Tibial artery (tissue), 4 donors: Measurements from ENCODE around the gene VPS26C.

ENCODE experiments used
- DNase-seq, 2 donors: peaks; one replicate each; pipeline ENCODE4 v3.0.0-alpha.2; 2019
- H3K27ac ChIP-seq, 2 donors: fragments of 200-600 bp; sonication (generic) in 1 of 2; 1 replicate in 1 of 2; 2 replicates in 1 of 2; pipeline ENCODE4 v1.5.1; 2018 to 2019; ENCODE audit warnings: mild to moderate bottlenecking in 1 of 2
- H3K27me3 ChIP-seq, 2 donors: fragments of 200-600 bp; sonication (generic) in 1 of 2; one replicate each; pipeline versions ENCODE4 v1.5.1 to v1.6.0; 2016 to 2019
- H3K36me3 ChIP-seq, 3 donors: fragments of 200-600 bp; sonication (generic) in 2 of 3; one replicate each; pipeline ENCODE4 v1.5.1; 2016 to 2019; ENCODE audit warnings: mild to moderate bottlenecking in 2 of 3
- H3K4me1 ChIP-seq, 4 donors: fragments of 200-600 bp; sonication (generic) in 2 of 4; 1 replicate in 3 of 4; 2 replicates in 1 of 4; pipeline ENCODE4 v1.5.1; 2016 to 2019
- H3K4me3 ChIP-seq, 2 donors: fragments of 200-600 bp; sonication (generic) in 1 of 2; 1 replicate in 1 of 2; 2 replicates in 1 of 2; pipeline ENCODE4 v1.5.1; 2018 to 2019; ENCODE audit warnings: mild to moderate bottlenecking in 2 of 2
- H3K9me3 ChIP-seq, 3 donors: fragments of 200-600 bp; sonication (generic) in 1 of 3; one replicate each; pipeline ENCODE4 v1.5.1; 2016 to 2019
- CTCF ChIP-seq, 2 experiments: fragments of 200-600 bp in 1 of 2; fragments of 450-650 bp in 1 of 2; IDR thresholded peaks; one replicate each; pipeline ENCODE4 v1.5.1; 2017 to 2019; ENCODE audit warnings: antibody characterized with exemption in 2 of 2, mild to moderate bottlenecking in 1 of 2, moderate library complexity in 1 of 2
- intact Hi-C: fragments of 100-400 bp; cut with DNase I; formaldehyde crosslinking; loops from one replicate; pipeline ENCODE4 v1.15.0; 2023; ENCODE audit warnings: low total_unique reads

The VPS26C gene

GRCh38 chr21:37276377-37276776 is 9.2 kb upstream of the VPS26C start:
- intact Hi-C loops: no loop called here
- no peaks in the 10 kb centered on the region for H3K4me1 ChIP-seq
- H3K9me3 ChIP-seq: no peaks in the 10 kb centered on the region
- no peak overlapping the region for H3K27ac ChIP-seq
- no peak for TF ChIP-seq CTCF (IDR thresholded peaks at IDR 0.05)
- no peak overlapping the region for H3K4me3 ChIP-seq
- H3K27me3 ChIP-seq: peaks cover 0 to 3% of the 10 kb centered on the region in 2 donors
- H3K36me3 ChIP-seq: no peaks in the 10 kb centered on the region
- no peak for DNase-seq

DNA sequence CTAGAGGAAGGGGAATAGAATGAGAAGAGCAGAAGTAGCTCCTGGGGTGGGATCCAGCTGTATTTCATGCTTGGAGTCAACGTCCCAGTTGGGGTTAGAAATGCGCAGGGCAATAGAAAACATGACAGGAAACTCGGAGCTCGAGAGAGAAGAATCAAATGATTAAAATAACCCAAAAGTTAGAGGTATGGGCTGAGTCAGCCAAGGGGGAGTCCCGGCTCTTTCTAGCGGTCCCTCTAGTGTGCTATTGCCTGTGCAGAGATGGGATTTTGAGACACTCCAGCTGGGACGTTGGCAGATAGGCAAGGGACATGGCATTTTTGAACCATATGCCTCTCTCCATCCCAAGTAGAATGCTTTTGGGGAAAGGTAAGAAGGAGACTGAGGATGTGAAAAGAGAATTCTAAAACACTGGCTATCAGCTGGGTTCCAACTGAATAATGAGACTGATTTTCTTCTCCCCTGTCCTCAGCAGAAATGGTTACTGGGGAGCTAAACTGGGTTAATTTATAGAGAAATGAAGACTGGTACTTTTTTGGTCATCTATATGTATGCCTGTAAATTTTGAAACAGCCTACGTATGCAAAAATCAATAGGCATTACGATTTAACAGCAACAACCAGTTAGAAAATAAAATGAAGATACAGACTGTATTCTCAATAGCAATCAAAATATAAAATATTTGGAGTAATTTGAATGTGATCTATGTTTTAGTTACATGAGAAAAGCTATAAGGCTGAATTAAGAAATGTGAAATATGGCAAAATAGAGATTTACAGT is 7.0 kb upstream of the VPS26C start:
- intact Hi-C loops: loop anchor here (5.0 kb wide), 1 partner anchor 302 kb away; no protein-coding TSS in a partner anchor
- no peak for DNase-seq
- no peak for TF ChIP-seq CTCF (IDR thresholded peaks at IDR 0.05)
- Histone ChIP-seq H3K36me3 (no peaks in the 10 kb centered on the region), H3K27ac (no peak overlapping the region), H3K9me3 (no peaks in the 10 kb centered on the region), H3K4me3 (no peak overlapping the region), H3K4me1 (no peaks in the 10 kb centered on the region), H3K27me3 (peaks cover 0 to 3% of the 10 kb centered on the region in 2 donors)

DNA sequence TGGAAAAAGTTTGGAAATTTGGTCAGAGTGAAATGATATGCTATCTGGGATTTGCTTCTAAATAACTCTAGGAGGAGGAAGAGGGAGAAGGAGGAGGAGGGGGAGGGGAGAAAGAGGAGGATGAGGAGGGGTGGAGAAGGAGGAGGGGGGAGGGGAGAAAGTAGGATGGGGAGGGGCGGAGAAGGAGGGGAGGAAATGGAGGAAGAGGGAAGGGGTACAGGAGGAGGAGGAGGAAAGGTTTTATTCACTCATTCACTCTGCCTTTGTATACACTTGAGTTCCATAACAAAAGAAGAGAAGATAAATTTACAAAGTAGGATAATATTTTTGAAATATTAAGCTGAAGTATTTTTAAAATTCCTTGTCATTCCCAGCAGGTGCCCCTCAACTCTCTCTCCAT is 6.3 kb upstream of the VPS26C start:
- H3K27me3 ChIP-seq: peaks cover 0 to 3% of the 10 kb centered on the region in 2 donors
- H3K36me3 ChIP-seq: no peaks in the 10 kb centered on the region
- no peaks in the 10 kb centered on the region for H3K9me3 ChIP-seq
- intact Hi-C loops: loop anchor here (5.0 kb wide), 1 partner anchor 301 kb away; no protein-coding TSS in a partner anchor
- H3K27ac ChIP-seq: no peak overlapping the region
- peaks cover 0 to 2% (median 0%) of the 10 kb centered on the region in 4 donors for H3K4me1 ChIP-seq
- no peak for TF ChIP-seq CTCF (IDR thresholded peaks at IDR 0.05)
- DNase-seq: no peak
- no peak overlapping the region for H3K4me3 ChIP-seq

DNA sequence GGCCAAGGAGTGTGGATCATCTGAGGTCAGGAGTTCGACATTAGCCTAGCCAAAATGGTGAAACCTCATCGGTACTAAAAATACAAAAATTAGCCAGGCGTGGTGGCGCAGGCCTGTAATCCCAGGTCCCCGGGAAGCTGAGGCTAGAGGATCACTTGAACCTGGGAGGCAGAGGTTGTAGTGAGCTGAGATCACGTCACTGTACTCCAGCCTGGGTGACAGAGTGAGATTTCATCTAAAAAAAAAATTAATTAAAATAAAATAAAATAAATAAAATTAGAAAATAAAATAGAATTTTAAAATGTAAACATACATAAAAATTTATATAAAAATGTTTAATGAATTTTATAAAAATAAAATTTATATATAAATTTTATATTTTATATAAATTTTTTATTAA is 5.8 kb upstream of the VPS26C start:
- DNase-seq: no peak
- H3K9me3 ChIP-seq: no peaks in the 10 kb centered on the region
- H3K27ac ChIP-seq: no peak overlapping the region
- intact Hi-C loops: loop anchor here (5.0 kb wide), 1 partner anchor 301 kb away; no protein-coding TSS in a partner anchor
- H3K4me1 ChIP-seq: peaks cover 0 to 5% (median 0%) of the 10 kb centered on the region in 4 donors
- no peak for TF ChIP-seq CTCF (IDR thresholded peaks at IDR 0.05)
- H3K27me3 ChIP-seq: peaks cover 0 to 3% of the 10 kb centered on the region in 2 donors
- no peaks in the 10 kb centered on the region for H3K36me3 ChIP-seq
- H3K4me3 ChIP-seq: no peak overlapping the region

DNA sequence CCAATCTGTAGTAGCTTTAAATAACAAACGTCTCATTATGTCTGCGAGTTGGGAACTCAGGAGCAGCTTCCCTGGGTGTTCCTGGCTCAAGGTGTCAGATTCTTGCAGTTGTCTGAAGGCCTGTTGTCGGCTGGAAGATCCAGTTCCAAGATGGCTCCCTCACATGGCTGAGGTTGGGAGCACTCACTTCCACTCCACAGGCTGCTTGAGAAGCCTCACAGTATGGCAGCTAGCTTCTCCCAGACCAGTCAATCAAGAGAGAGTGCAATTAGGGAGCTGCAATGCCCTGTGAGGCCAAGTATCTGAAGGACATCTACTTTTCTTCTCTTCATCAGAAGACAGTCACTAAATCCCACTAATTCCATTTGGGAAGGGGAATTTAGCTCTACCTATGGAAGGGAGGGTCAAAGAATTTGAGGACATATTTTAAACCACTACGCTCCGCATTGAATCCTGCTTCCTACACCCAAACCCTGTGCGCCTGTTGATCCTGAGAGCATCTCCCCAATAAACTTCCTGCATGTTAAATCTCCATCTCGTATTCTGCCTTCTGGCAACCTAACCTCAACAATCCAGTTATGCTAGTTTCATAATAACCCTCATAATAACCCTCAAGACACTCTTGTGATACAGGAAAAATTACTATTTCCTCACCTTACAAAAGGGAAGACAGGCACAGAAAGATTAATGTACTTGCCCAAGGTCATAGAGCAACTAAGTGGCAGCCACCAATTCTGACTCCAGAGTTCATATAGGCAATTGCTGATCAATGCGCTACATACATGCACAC is 3.6 kb upstream of the VPS26C start:
- Histone ChIP-seq H3K27me3 (no peaks in the 10 kb centered on the region), H3K4me1 (peaks cover 0 to 11% (median 8%) of the 10 kb centered on the region in 4 donors), H3K36me3 (no peaks in the 10 kb centered on the region), H3K9me3 (no peaks in the 10 kb centered on the region), H3K4me3 (no peak overlapping the region), H3K27ac (no peak overlapping the region)
- TF ChIP-seq CTCF (IDR thresholded peaks at IDR 0.05): no peak
- no peak for DNase-seq
- intact Hi-C loops: loop anchor here (5.0 kb wide), 1 partner anchor 298 kb away; no protein-coding TSS in a partner anchor
